NB4 (cell line): Measurements from ENCODE around the gene KRT14.

Experiments used
- MYC ChIP-seq: IDR thresholded peaks from 2 replicates; pipeline ENCODE4 v1.6.1; 2011; ENCODE audit warnings: low read depth, low read length
- POLR2A ChIP-seq: IDR thresholded peaks from 2 replicates; pipeline ENCODE4 v1.6.1; 2011; ENCODE audit warnings: mild to moderate bottlenecking; ENCODE audit not compliant: insufficient read length; ENCODE audit errors: extremely low read depth
- TF ChIP-seq, protein P1 (sequence below): IDR thresholded peaks from one replicate; pipeline ENCODE4 v1.5.1; 2012; ENCODE audit warnings: low read depth, low read length
- TF ChIP-seq, protein P2 (sequence below): IDR thresholded peaks from 2 replicates; pipeline ENCODE4 v1.6.1; 2011; ENCODE audit warnings: low read depth, low read length

GRCh38 chr17:41635121-41636097, 48.7 kb upstream of the KRT14 start:
- TF ChIP-seq POLR2A, result no peak
- TF ChIP-seq, protein P1, sequence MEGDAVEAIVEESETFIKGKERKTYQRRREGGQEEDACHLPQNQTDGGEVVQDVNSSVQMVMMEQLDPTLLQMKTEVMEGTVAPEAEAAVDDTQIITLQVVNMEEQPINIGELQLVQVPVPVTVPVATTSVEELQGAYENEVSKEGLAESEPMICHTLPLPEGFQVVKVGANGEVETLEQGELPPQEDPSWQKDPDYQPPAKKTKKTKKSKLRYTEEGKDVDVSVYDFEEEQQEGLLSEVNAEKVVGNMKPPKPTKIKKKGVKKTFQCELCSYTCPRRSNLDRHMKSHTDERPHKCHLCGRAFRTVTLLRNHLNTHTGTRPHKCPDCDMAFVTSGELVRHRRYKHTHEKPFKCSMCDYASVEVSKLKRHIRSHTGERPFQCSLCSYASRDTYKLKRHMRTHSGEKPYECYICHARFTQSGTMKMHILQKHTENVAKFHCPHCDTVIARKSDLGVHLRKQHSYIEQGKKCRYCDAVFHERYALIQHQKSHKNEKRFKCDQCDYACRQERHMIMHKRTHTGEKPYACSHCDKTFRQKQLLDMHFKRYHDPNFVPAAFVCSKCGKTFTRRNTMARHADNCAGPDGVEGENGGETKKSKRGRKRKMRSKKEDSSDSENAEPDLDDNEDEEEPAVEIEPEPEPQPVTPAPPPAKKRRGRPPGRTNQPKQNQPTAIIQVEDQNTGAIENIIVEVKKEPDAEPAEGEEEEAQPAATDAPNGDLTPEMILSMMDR, result no peak
- TF ChIP-seq MYC, result no peak
- TF ChIP-seq, protein P2, sequence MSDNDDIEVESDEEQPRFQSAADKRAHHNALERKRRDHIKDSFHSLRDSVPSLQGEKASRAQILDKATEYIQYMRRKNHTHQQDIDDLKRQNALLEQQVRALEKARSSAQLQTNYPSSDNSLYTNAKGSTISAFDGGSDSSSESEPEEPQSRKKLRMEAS, result no peak
